MM.1S (cell line): ENCODE data around the gene RAB11B.

ENCODE experiments used
- CTCF ChIP-seq: fragments of 300-600 bp; sonication (generic); IDR thresholded peaks from 2 replicates; pipeline ENCODE4 v1.5.1; 2016; ENCODE audit warnings: antibody characterized with exemption, low read length, mixed read lengths
- EZH2 ChIP-seq: fragments of 300-600 bp; sonication (generic); optimal IDR thresholded peaks from 2 replicates; pipeline ENCODE3; 2017; ENCODE audit warnings: low read depth, mild to moderate bottlenecking, antibody characterized with exemption, low read length, mixed read lengths

- no peak for TF ChIP-seq EZH2
- TF ChIP-seq CTCF: no peak
Measured at GRCh38 chr19:8357007-8357521, 33.1 kb upstream of the RAB11B start.
